ENCODE data around the gene TKTL1.

DNA sequence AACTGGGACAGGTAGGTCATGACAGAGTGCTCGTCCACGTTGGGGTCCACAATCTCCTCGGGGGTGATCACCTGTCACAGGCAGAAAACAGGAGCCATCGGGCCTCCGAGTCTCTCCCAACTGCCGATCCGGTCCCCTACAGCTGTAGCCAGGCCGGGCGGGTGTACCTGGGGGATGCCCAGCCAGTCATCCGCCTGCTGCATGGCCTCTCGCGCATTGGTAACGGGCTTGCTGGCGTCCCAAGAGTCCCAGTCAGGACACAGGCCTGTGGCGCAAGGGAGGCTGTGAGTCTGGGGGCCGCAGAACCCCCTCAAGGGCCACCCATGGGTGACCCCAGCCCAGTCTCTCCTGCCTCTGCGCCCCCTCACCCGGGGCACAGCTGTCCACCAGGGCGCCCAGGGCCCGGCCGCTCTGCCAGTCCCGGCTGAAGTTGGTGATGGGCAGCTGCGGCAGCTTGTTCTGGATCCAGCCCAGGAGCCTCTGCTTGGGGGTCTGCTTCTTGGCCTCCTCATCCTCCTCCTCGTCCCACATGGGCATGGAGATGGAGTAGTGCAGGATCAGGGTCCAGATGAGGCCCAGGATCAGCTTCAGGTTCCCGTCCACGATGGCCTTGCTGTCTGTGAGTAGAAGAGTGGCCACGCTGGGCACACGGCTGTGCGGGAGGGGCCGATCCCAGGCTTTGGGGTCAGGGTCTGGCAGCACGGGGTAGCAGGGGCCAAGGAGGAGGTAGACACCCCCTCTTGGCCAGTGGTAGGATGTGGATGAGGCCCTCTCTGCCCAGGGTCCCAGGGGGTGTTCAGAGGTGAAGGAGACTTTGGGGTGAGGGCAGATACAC, 72.1 kb downstream of the TKTL1 start:
- TF ChIP-seq CTCF (conservative IDR thresholded peaks at IDR 0.05) (no peak), EZH2 (IDR thresholded peaks at IDR 0.05; ENCODE audit: low read depth) (no peak)

All from PC-9 (cell line).